HG02981 (cell line): ENCODE results near the gene AGPAT3.

ENCODE experiments used
- ATAC-seq: cut with Tn5 transposase; IDR thresholded peaks from one replicate; pipeline ENCODE4 v1.9.1; 2021; ENCODE audit warnings: mild to moderate bottlenecking, moderate library complexity; ENCODE audit not compliant: unreplicated experiment

The AGPAT3 gene

GRCh38 chr21:43988506-43989230 is 123.6 kb downstream of the AGPAT3 start:
- ATAC-seq: no peak

DNA sequence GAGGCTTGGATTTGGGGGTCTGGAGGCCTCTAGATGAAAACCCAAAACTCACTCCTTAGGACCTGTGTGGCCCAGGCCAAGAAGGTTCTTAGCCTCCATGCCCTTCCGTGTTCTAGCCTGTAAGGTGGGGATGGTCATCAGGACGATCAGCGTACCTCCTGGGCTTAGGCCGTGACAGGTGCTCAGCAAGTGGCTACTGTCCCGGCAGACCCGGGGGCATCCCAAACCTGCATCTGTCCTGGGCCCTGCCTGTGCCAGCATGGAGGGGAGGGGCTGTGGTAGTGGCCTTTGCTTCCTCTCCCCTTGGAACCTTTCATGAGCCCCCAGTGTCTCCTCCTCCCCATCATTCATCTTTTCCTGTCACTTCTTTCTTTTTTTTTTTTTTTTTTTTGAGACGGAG is 124.4 kb downstream of the AGPAT3 start:
- ATAC-seq: no peak

- no peak for ATAC-seq
Observed at GRCh38 chr21:43991447-43991991, 126.5 kb downstream of the AGPAT3 start.

GRCh38 chr21:43992121-43992520 is 127.1 kb downstream of the AGPAT3 start:
- ATAC-seq: no peak

- no peak for ATAC-seq
Observed at GRCh38 chr21:43993420-43993934, 128.5 kb downstream of the AGPAT3 start.

DNA sequence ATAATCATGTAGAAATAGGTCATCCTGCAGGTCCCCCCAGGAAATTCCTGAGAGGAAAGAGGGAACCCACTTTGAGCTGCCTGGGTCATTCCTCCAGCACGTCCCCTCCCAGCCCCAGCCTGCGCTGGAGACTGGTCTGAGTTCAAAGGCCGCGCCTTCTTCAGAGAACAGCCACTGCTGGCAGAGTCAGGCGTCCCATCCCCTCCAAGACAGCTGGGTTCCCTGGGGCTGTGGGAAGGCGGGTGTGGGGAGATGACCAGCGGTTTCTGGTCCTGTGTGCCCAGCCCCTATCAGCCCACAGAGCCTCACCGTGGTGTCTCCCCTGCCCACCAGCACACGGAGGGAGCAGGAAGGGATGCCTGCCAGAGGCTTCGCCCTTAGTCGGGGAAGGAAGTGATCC is 129.1 kb downstream of the AGPAT3 start:
- no peak for ATAC-seq

GRCh38 chr21:43994646-43995045 is 129.6 kb downstream of the AGPAT3 start:
- no peak for ATAC-seq

- no peak for ATAC-seq
Observed at GRCh38 chr21:43995521-43996105, 130.6 kb downstream of the AGPAT3 start.

DNA sequence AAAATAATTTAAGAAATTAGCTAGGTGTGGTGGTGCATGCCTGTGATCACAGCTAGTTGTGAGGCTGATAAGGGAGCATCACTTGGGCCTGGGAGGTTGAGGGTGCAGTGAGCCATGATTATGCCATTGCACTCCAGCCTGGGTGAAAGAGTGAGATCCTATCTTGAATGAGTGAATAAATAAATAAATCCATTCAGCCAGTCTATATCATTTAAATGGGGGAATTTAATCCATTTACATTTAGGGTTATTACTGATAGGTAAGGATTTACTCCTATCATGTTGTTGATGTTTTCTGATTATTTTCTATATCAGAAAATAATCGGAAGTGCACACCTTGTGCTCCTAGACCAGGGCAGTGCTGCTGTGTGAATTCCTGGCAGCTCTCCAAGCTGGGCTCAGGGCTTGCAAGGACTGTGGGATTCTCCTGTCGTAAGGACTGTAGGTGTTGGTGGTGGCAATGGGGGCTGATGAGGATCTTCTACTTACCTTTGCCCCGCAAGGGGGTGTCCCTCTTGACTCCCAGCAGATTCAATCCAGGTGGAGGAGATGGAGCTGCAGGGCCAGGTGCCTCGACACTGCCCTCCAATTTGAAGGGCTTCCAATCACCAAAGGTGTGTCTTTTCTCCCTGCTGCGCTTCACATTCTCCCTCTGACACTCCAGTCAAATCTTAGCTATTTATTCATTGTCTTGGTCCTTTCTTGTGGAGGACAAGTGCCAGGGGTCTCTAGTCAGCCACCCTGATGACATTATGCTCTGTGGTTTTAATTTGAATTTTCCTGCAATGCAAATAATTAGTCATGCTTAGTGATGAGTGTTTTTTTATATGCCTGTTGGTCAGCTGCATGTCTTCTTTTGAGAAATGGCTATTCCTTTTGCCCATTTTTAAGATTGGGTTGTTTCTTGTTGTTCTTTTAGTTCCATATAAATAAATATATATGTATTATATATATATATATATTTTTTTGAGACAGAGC is 133.0 kb downstream of the AGPAT3 start:
- no peak for ATAC-seq

GRCh38 chr21:44000360-44000759 is 135.3 kb downstream of the AGPAT3 start:
- ATAC-seq: no peak

DNA sequence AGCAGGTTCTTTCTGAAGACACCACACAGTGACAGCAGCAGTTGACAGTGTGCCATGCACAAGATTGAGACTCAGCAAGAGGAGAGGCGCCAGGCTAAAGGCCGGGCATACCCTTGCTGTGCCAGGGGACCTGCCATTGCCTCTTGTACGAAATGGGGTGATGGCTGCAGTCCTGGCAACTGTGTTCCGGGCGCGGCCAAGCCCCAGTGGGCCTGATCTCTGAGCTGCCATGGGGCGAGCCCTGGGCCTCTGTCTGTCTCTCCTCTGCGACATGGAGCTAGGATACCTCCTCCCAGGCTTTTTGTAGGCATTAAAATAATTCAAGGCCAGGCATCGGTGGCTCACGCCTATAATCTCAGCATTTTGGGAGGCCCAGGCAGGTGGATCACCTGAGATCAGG is 137.5 kb downstream of the AGPAT3 start:
- ATAC-seq: no peak

- ATAC-seq: no peak
Observed at GRCh38 chr21:44003307-44003966, 138.4 kb downstream of the AGPAT3 start.

DNA sequence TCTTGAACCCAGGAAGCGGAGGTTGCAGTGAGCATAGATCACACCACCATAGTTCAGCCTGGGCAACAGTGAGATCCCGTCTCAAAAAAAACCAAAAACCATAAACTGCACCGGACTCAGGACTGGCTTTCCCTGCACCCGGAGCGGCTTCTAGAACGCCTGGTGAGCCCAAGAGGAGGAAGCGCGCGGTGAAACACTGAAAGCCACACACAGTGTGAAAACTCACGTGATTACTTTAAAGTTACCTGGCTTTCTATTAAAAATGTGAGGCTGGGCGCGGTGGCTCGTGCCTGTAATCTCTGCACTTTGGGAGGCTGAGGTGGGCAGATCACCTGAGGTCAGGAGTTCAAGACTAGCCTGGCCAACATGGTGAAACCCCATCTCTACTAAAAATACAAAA is 140.0 kb downstream of the AGPAT3 start:
- no peak for ATAC-seq

- ATAC-seq: no peak
Observed at GRCh38 chr21:44005593-44005992, 140.6 kb downstream of the AGPAT3 start.

DNA sequence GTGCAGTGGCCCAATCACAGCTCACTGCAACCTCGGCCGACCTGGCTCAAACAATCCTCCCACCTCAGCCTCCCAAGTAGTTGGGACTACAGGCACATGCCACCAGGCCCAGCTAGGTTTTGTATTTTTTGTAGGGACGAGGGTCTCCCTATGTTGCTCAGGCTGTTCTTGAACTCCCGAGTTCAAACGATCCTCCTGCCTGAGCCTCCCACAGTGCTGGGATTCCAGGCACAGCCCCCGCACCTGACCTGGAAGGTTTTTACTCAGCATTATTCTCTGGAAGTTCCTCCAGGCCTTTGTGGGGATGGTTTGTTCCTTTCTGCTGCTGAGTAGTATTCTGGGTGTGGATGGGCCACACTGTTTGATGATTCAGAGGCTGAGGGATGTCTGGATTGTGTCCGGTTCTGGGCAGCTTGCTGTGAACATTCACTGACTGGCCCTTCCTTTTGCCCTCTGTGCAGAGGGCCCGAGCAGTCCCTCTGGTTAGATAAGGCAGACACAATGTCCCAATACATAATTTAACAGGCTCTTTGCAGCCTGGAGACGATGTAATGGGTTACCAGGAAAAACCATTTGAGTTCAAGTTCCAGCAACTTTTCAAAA is 141.1 kb downstream of the AGPAT3 start:
- ATAC-seq: no peak

GRCh38 chr21:44006656-44007055 is 141.6 kb downstream of the AGPAT3 start:
- ATAC-seq: no peak

DNA sequence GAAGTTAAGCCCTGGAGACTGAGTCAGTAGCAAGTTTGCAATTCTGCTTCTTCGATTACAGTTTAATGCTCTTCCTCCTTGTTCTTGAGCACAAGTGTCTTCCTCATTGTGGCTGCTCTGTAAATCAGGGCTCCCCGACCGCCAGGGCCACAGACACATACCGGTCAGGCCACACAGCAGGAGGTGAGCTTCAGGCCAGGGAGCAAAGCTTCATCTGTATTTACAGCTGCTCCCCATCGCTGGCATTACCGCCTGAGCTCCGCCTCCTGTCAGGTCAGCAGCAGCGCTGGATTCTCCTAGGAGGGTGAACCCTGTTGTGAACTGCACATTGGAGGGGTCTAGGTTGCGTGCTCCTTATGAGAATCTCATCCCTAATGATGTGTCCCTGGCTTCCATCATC is 145.4 kb downstream of the AGPAT3 start:
- ATAC-seq: no peak

- no peak for ATAC-seq
Observed at GRCh38 chr21:44011123-44011522, 146.1 kb downstream of the AGPAT3 start.

DNA sequence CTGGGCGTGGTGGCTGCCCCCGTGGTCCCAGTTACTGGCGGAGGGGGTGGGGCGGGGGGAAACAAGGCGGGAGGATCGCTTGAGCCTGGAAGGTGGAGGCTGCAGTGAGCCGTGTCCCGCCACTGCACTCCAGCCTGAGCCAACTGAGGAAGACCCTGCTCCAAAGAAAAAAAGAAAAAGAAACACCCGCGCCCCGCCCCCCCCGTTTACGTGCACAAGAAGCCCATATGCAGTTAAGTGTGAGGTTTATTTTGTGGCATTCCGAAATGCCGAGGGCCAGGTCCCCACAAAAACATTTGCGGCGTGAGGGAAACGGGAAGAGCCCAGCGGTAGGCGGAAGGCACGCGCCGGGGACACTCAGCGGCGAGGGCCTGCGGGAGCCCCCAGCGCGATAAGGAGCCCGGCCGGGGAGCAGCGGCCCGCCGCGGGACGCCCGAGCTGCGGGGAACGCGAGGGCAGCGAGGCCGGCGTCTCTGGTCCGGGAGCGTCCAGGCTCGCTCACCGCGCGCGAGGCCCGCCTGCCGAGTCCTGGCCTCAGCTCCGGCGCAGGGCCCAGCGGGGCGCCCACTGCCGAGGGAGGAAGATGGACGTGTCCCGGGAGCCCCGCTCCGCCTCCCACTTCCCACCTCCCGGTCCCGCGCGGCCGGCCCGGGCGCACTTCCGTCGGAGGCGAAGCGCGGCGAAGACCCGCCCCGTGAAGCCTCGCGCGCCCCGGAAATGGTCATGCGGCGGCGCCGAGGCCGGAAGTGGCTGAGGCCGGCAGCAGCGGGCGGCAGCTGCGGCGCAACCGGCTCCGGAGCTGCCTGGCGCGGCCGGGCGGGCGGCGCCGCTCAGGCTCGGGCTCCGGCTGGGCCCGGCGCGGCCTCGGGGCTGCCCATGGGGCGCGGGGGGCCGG is 146.8 kb downstream of the AGPAT3 start, which contains the start of gene TRAPPC10:
Gene TRAPPC10 (plus strand): TSS at position 731 of the 895 bp plus-strand sequence. CDS start 185 bp downstream, outside the sequence.
- peak; percentile 70 for ATAC-seq
